Ishikawa (cell line): ENCODE measurements around the gene SLC16A3.

Source experiments
- CEBPB ChIP-seq: IDR thresholded peaks from 2 replicates; pipeline ENCODE4 v1.6.1; 2012
- CREB1 ChIP-seq: IDR thresholded peaks from 2 replicates; pipeline ENCODE4 v1.6.1; 2012; ENCODE audit warnings: low read depth
- EP300 ChIP-seq: IDR thresholded peaks from 2 replicates; pipeline ENCODE4 v1.6.1; 2012; ENCODE audit warnings: borderline replicate concordance
- FOXM1 ChIP-seq: IDR thresholded peaks from 2 replicates; pipeline ENCODE4 v1.6.1; 2012; ENCODE audit warnings: low read depth, borderline replicate concordance
- NFIC ChIP-seq: IDR thresholded peaks from 2 replicates; pipeline ENCODE4 v1.6.1; 2012
- RAD21 ChIP-seq: IDR thresholded peaks from 2 replicates; pipeline ENCODE4 v1.6.1; 2012; ENCODE audit warnings: low read depth
- TAF1 ChIP-seq: IDR thresholded peaks from 2 replicates; pipeline ENCODE4 v1.6.1; 2012; ENCODE audit warnings: low read depth, mild to moderate bottlenecking
- USF1 ChIP-seq: IDR thresholded peaks from 2 replicates; pipeline ENCODE4 v1.6.1; 2012
- YY1 ChIP-seq: IDR thresholded peaks from 2 replicates; pipeline ENCODE4 v1.6.1; 2012; ENCODE audit warnings: low read depth
- TF ChIP-seq, protein P1 (sequence below): IDR thresholded peaks from 2 replicates; pipeline ENCODE4 v1.6.1; 2012; ENCODE audit warnings: low read depth, mild to moderate bottlenecking
- TF ChIP-seq, protein P2 (sequence below): IDR thresholded peaks from 2 replicates; pipeline ENCODE4 v1.6.1; 2012

GRCh38 chr17:82255402-82255972, 26.6 kb downstream of the SLC16A3 start:
- no peak for TF ChIP-seq RAD21
- TF ChIP-seq EP300, result no peak
- TF ChIP-seq CEBPB, result no peak
- no peak for TF ChIP-seq TAF1
- TF ChIP-seq, protein P1, sequence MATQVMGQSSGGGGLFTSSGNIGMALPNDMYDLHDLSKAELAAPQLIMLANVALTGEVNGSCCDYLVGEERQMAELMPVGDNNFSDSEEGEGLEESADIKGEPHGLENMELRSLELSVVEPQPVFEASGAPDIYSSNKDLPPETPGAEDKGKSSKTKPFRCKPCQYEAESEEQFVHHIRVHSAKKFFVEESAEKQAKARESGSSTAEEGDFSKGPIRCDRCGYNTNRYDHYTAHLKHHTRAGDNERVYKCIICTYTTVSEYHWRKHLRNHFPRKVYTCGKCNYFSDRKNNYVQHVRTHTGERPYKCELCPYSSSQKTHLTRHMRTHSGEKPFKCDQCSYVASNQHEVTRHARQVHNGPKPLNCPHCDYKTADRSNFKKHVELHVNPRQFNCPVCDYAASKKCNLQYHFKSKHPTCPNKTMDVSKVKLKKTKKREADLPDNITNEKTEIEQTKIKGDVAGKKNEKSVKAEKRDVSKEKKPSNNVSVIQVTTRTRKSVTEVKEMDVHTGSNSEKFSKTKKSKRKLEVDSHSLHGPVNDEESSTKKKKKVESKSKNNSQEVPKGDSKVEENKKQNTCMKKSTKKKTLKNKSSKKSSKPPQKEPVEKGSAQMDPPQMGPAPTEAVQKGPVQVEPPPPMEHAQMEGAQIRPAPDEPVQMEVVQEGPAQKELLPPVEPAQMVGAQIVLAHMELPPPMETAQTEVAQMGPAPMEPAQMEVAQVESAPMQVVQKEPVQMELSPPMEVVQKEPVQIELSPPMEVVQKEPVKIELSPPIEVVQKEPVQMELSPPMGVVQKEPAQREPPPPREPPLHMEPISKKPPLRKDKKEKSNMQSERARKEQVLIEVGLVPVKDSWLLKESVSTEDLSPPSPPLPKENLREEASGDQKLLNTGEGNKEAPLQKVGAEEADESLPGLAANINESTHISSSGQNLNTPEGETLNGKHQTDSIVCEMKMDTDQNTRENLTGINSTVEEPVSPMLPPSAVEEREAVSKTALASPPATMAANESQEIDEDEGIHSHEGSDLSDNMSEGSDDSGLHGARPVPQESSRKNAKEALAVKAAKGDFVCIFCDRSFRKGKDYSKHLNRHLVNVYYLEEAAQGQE, result no peak
- no peak for TF ChIP-seq USF1
- TF ChIP-seq, protein P2, sequence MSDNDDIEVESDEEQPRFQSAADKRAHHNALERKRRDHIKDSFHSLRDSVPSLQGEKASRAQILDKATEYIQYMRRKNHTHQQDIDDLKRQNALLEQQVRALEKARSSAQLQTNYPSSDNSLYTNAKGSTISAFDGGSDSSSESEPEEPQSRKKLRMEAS, result no peak
- no peak for TF ChIP-seq FOXM1
- no peak for TF ChIP-seq NFIC
- no peak for TF ChIP-seq YY1
- TF ChIP-seq CREB1, result no peak
